BJ (cell line): ENCODE measurements around the gene CDC37. TPM values are rescaled to one million over a fixed set of nuclear protein-coding genes. Genes with fewer than 3 reads are reported as not detected.
"Not testable (repeated sequence)": the region's sequence is repeated elsewhere in the genome, so short reads cannot be mapped to it uniquely, and the experiment has no call there.

ENCODE experiments used
- CTCF ChIA-PET: fragments of 350-600 bp; formaldehyde crosslinking; extraction: SDS; loops from one replicate; lab custom pipeline; 2021; ENCODE audit warnings: antibody characterized with exemption, inconsistent platforms; lab: Yijun Ruan, JAX
- POLR2A ChIA-PET: fragments of 300-600 bp; sonication (Branson Sonifier 250); formaldehyde crosslinking; extraction: SDS; loops from one replicate; lab custom pipeline; 2021; ENCODE audit warnings: antibody characterized with exemption; lab: Charles Lee
- DNase-seq: peaks from one replicate; pipeline ENCODE4 v3.0.0-alpha.2; 2011; ENCODE audit warnings: low read depth
- H3K27me3 ChIP-seq: 2 replicates; pipeline ENCODE4 v1.6.0; 2011; ENCODE audit warnings: low read length; ENCODE audit not compliant: control insufficient read depth, insufficient read depth
- H3K36me3 ChIP-seq: 2 replicates; pipeline ENCODE4 v1.5.1; 2011; ENCODE audit warnings: low read length; ENCODE audit not compliant: control insufficient read depth, insufficient read depth
- H3K4me3 ChIP-seq: 2 replicates; pipeline ENCODE4 v1.5.1; 2011; ENCODE audit warnings: low read depth, mild to moderate bottlenecking, control low read depth, low read length
- CTCF ChIP-seq: IDR thresholded peaks from 2 replicates; pipeline ENCODE4 v1.5.1; 2011; ENCODE audit warnings: low read depth, mild to moderate bottlenecking, control low read depth, inconsistent platforms, low read length, moderate library complexity; ENCODE audit not compliant: insufficient read depth
- polyA plus RNA-seq: library from polyadenylated mRNA; depleted of rRNA; stranded (reverse); fragments of >200 nt; gene quantifications from 2 replicates; pipeline ENCODE4 v1.2.3, GENCODE V29; 2011

CDC37 gene
- polyA plus RNA-seq, 1 experiment = 429 TPM

- ChIA-PET POLR2A (interaction anchor here (1.2 kb wide), 1 partner anchor 12 kb away, joined by 8 read pairs; no protein-coding TSS in a partner anchor), CTCF (interaction anchor here (0.5 to 17.1 kb wide), 17 partner anchors 10 to 362 kb away, joined by 3 to 321 read pairs (median 5); partner anchors contain the start of genes CDC37, ICAM1, ICAM5 and KRI1)
- TF ChIP-seq CTCF = no peak
- Histone ChIP-seq H3K4me3 (no peak overlapping the region), H3K27me3 (peaks cover 32% of the 10 kb centered on the region), H3K36me3 (no peaks in the 10 kb centered on the region)
- no peak for DNase-seq
Observed at GRCh38 chr19:10417541-10418234, 14.3 kb upstream of the CDC37 start.

GRCh38 chr19:10416380-10417257 lies 13.3 kb upstream of the CDC37 start:
- H3K4me3 ChIP-seq = peak overlapping the region; percentile 54
- TF ChIP-seq CTCF = peak; percentile 82
- POLR2A ChIA-PET = no interaction called here
- DNase-seq = no peak
- CTCF ChIA-PET = interaction anchor here (0.6 to 17.1 kb wide), 20 partner anchors 7 to 361 kb away, joined by 3 to 321 read pairs (median 5); partner anchors contain the start of genes CDC37, ICAM1 and ICAM5
- H3K36me3 ChIP-seq = no peaks in the 10 kb centered on the region
- H3K27me3 ChIP-seq = peaks cover 26% of the 10 kb centered on the region

GRCh38 chr19:10416083-10416379 lies 12.7 kb upstream of the CDC37 start:
- no peak for TF ChIP-seq CTCF
- Histone ChIP-seq H3K4me3 (peak overlapping the region; percentile 54), H3K27me3 (peaks cover 21% of the 10 kb centered on the region), H3K36me3 (no peaks in the 10 kb centered on the region)
- POLR2A ChIA-PET = no interaction called here
- CTCF ChIA-PET = interaction anchor here (0.6 to 17.1 kb wide), 19 partner anchors 8 to 166 kb away, joined by 3 to 321 read pairs (median 5); partner anchors contain the start of genes CDC37, ICAM1 and ICAM5
- DNase-seq = no peak

- DNase-seq = no peak
- ChIA-PET CTCF (interaction anchor here (0.6 to 17.1 kb wide), 5 partner anchors 6 to 479 kb away, joined by 3 to 321 read pairs (median 3); partner anchors contain the start of genes CDC37 and PDE4A), POLR2A (interaction anchor here (0.6 kb wide), 1 partner anchor 12 kb away, joined by 6 read pairs; no protein-coding TSS in a partner anchor)
- no peaks in the 10 kb centered on the region for H3K36me3 ChIP-seq
- no peak for TF ChIP-seq CTCF
- no peak overlapping the region for H3K4me3 ChIP-seq
- peaks cover 7% of the 10 kb centered on the region for H3K27me3 ChIP-seq
Observed at GRCh38 chr19:10412257-10412977, 9.1 kb upstream of the CDC37 start.

- CTCF ChIA-PET = interaction anchor here (12.9 kb wide), 1 partner anchor 9 kb away, joined by 321 read pairs; the partner anchor contains the start of gene PDE4A
- H3K27me3 ChIP-seq, POLR2A ChIA-PET, H3K4me3 ChIP-seq, DNase-seq, H3K36me3 ChIP-seq: not testable (repeated sequence)
Observed at GRCh38 chr19:10411224-10411623, 7.9 kb upstream of the CDC37 start.
